NCI-H460 (cell line): Measurements from ENCODE around the gene OTOP2. TPM values are rescaled to one million over a fixed set of nuclear protein-coding genes. Genes with fewer than 3 reads are reported as not detected.

Source experiments
- DNase-seq: peaks from one replicate; pipeline ENCODE4 v3.0.0-alpha.2; 2016; ENCODE audit warnings: low read depth; ENCODE audit errors: extremely low read depth
- total RNA-seq: library from RNA; depleted of rRNA; stranded (reverse); fragments of >200 nt; shearing (Covaris generic); gene quantifications from 2 replicates; pipeline ENCODE4 v1.2.3, GENCODE V29; 2014

OTOP2 gene
- total RNA-seq, 1 experiment from 2014 or later = not detected

DNA sequence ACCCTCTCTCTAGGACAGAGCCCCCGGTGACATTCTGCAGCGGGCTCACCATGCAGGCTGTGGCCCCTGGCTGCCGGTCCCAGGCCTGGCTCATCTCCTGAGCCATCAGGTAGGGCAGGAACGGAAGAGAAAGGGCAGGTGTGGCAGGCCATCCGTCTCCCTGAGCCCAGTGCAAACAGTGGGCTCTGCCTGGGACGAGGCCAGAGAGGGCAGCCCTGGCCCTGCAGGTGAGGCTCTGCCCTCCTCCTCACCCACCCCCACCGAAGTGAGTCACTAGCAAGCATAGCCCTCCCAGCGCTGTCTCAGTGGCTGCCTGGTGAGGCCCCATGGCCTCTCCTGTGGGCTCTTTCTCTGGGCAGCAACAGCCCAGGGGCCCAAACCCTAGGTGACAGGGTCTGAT lies 26.1 kb downstream of the OTOP2 start:
- DNase-seq = no peak

- no peak for DNase-seq
Observed at GRCh38 chr17:74951065-74951464, 27.0 kb downstream of the OTOP2 start.

GRCh38 chr17:74951680-74952421 lies 27.8 kb downstream of the OTOP2 start:
- no peak for DNase-seq

DNA sequence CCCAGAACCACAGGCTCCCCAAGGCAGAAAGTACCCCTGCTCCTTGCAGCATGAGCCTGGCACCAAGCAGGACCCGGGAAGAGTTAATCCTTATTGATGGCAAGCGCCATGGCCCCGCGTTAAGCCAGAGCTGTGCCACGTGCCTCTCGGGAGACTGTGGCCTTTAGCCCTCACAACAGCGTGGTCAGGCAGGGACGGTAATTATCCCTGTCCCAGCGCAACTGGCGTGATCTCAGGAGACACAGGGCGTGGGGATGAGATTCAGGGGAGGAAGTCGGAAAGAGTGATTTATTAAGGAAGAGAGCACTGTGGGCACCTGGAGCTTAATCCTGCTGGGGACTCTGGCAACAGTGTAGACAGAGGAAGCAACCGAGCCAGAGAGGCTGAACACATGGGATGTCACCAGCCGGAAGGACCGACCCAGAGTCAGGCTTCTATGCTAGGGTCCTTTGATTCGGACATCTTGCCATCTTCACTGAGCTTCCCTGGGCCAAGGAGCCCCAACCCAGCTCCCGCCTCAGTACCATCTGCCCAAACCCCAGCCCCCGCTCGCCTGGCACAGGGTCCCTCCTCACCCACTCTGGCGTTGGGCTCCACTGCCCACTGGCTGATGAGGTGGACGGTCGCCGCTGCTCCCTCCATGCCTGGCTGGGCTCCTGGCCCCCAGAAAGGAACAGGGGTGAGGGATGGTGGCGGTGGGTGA lies 28.5 kb downstream of the OTOP2 start:
- DNase-seq = no peak

GRCh38 chr17:74953134-74953687 lies 29.1 kb downstream of the OTOP2 start:
- no peak for DNase-seq

DNA sequence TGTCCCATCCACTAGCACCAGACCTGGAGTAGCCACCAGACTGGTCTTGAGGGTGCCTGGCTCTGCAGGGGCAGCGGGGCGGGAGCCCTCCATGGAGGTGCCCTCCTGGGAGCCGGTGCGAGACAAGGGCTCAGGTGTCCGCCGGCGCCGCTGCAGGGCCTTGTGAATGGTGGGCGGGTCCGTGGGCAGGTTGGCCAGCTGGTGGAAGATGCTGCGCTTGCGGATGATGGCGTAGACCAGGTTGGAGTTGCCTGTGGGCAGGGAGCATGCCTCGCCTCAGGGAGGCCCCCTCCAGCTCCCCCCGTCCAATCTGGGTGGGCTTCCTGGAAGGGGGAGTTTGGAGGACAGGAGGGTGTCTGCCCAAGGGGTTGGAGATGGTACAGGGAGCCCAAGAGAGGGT lies 30.0 kb downstream of the OTOP2 start:
- no peak for DNase-seq

GRCh38 chr17:74954665-74955421 lies 30.8 kb downstream of the OTOP2 start:
- DNase-seq = no peak

GRCh38 chr17:74956093-74956492 lies 32.0 kb downstream of the OTOP2 start:
- DNase-seq = no peak

- DNase-seq = peak; percentile 49
Observed at GRCh38 chr17:74957935-74958740, 34.1 kb downstream of the OTOP2 start.

DNA sequence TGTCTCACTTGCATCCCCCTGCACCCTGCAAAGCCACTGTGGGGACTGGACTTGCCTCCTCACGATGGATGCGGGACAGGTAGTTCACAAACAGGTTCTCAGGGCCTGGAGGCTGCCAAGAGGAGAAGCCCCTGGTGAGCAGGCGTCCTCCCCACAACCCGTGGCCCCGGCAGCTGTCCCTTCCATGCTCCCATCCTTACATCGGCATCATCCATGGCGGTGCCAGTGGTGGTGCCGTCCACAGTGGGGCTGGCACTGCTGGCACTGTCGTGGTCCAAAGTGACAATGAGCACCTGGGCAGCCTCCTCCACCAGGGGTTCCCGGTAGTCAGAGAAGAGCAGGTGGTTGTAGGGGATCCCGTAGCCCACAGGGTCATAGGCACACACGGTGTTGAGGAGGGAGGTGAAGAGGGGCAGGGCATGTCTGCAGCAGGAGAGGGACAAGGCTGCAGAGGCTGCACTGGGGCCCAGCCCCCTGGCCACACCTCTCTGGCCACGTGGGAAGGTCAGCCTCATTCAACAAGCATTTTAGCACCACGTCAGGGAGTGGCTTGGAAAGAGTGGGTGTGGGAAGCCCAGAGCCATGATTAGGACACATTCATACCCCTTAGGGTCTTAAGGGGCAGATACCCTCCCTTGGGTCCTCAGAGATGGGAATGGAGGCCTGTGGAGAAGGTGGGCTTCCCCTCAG lies 35.9 kb downstream of the OTOP2 start:
- DNase-seq = no peak

GRCh38 chr17:74960570-74961342 lies 36.7 kb downstream of the OTOP2 start:
- DNase-seq = peak; percentile 63

DNA sequence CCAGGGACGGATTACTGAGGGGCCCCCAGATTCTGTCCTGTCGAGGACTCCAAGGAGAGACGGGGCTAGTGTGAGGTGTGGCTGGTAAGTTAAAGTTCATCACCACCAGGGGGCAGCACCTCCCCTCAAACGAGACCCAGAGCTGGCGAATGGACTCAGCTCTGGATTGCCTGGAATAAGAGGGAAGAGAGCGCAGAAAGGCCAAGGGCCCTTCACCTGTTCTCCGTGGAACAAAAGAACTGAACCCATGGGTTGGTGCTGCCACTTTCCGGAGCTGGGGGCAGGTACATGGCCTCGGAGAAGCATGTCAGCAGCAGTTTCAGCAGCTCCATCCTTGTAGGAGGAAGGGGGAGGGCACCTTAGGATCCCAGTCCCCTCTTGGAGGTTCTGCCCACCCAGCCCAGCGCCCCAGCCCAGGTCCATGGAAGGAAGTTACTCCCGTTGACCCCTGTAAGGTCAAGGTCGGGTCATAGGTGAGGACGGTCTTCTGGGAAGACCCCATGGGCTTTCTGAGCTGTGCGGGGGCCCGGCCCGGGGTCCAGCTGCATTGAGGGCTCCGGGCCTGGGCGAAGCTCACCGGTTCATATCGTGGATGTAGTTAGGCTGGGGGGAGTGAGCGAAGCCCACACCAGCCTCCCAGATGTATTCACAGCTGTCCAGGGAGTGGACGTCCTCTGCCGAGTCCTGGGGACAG lies 37.7 kb downstream of the OTOP2 start:
- peak; percentile 88 for DNase-seq

GRCh38 chr17:74962622-74963394 lies 38.7 kb downstream of the OTOP2 start:
- DNase-seq = no peak

DNA sequence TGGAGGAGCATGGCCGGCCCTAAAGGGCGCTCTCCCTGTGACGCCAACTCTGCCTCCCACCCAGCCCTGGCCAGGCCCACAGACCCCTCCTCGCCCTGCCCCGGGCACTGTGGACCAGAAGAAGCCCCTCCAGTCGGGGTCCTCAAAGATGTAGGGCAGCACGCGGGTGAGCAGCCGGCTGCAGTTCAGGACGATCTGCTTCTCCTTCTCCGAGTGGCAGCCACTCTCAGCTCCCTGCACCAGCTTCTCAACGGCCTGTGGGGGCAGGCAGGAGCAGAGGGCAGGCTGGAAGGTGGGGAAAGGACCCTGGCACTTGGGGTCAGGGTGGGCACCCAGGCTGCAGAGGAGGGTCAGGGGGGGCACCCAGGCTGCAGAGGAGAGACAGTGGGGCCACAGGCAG lies 39.6 kb downstream of the OTOP2 start:
- DNase-seq = no peak

GRCh38 chr17:74964246-74964761 lies 40.2 kb downstream of the OTOP2 start:
- DNase-seq = no peak

DNA sequence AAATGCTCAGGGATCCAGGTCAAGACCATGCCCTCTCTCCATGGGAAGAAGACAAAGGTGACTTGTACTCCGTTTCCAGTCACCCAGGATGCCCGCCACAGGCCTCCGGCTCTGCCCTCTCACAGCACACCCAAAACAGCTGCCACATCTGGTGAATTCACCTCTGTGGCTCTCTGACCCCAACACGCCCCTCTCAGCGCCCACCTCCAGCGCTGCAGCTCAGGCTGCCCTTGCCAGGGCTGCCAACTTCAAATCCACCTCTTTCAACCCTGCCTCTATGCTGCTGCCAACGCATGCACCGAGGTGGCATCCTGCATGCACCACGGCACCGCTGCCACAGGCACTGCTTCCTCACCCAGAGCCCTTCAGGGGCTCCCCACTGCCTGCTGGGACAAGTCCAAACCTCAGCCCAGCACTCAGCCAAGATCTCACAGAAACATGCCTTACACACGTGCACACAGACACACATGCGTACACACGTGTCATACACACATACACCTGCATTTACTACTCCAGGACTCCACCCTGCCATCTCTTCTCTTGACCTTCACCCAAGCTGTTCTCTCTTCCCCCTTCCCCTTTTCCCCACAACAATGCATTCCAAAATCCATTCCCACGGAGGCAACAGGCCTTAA lies 41.0 kb downstream of the OTOP2 start:
- DNase-seq = no peak

DNA sequence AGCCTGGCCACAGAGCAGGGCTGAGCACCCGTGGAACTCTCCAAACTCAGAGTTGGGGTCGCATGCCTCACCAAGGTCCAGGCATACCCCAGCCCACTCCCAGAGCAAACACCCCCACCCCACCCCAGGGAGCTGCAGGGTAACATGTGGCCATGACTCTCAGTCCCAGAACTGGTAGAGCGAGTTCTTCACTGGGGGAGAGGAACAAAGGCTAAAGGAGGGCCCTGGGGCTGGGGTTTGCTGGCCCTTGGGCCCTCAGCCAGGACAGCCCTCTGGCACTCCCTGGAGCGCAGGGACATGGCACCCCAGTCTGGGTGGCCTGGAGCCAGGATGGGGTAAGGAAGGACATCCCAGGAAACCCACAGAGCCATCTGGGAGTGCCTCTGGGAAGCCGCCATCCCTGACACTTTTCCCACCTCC lies 44.3 kb downstream of the OTOP2 start:
- DNase-seq = no peak
